ENCODE data around the gene SMDT1.

DNA sequence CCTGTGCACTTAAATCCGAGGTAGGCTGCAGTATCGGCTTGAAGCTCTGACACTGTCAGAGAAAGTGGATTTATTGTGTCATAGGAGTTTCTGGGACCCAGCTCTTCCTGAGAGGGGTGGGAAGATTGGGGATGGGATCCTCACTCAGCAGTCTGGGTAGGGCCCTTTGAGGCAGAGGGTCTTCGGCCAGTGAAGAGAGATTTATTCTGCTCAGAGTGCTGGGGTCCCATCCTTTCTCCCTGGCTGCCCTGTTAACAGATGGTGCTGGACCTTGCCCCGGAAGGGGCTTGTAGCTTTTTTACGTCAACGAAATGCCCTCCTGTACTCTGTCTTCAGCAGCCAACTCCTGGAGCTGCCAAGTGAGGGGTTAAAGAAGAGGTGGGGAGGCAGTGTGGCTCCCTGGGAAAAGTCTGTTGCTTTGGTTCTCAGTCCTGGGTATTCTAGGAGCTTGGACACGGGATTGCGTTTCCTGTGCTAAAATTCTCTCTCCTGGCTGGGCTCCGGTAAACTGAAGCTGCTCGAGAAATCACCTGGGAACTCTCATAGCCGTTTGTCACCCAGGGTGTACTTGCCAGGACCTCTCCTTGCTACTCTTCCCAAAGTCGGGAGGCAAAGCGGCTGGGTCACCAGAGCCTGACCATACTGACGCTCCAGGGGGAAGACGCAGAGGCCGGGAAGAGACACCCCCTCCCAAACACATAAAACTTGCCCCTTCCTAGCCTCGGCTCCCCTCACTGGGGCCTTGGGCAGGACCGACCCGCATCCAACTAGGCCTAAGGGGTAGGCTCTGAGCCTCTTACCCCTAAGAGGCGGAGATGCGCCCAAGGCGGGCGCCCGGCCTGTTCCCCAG, 806 bp upstream of the SMDT1 start:
- TF ChIP-seq EZH2 (IDR thresholded peaks at IDR 0.05; ENCODE audit: low read depth, unreplicated experiment) (no peak), EZH2phosphoT487 (IDR thresholded peaks at IDR 0.05; ENCODE audit: unreplicated experiment) (no peak), POLR2AphosphoS5 (IDR thresholded peaks at IDR 0.05; ENCODE audit: low read depth) (no peak)
- TF ChIP-seq, protein P1, sequence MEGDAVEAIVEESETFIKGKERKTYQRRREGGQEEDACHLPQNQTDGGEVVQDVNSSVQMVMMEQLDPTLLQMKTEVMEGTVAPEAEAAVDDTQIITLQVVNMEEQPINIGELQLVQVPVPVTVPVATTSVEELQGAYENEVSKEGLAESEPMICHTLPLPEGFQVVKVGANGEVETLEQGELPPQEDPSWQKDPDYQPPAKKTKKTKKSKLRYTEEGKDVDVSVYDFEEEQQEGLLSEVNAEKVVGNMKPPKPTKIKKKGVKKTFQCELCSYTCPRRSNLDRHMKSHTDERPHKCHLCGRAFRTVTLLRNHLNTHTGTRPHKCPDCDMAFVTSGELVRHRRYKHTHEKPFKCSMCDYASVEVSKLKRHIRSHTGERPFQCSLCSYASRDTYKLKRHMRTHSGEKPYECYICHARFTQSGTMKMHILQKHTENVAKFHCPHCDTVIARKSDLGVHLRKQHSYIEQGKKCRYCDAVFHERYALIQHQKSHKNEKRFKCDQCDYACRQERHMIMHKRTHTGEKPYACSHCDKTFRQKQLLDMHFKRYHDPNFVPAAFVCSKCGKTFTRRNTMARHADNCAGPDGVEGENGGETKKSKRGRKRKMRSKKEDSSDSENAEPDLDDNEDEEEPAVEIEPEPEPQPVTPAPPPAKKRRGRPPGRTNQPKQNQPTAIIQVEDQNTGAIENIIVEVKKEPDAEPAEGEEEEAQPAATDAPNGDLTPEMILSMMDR (conservative IDR thresholded peaks at IDR 0.05; ENCODE audit: low read depth in 2 of 2) = no peak

All from GM23338 (cell line).